Stomach (tissue), 9 donors: ENCODE results near the gene COL19A1. TPM values are rescaled to one million over a fixed set of nuclear protein-coding genes. Genes with fewer than 3 reads are reported as not detected.
A peak's percentile ranks its signal among the peaks of the same experiment; 100 is the strongest.

ENCODE experiments used
- DNase-seq, 2 donors: peaks; one replicate each; pipeline versions ENCODE4 v3.0.0 to v3.0.0-alpha.2; 2013 to 2019
- H3K27ac ChIP-seq, 5 donors: fragments of 200-600 bp in 4 of 5; sonication (generic) in 4 of 5; one replicate each; pipeline ENCODE4 v1.5.1; 2013 to 2019; ENCODE audit warnings: mild to moderate bottlenecking in 1 of 5, moderate library complexity in 1 of 5
- H3K27me3 ChIP-seq, 3 donors: fragments of 200-600 bp; sonication (generic); one replicate each; pipeline ENCODE4 v1.5.1; 2017 to 2019; ENCODE audit warnings: mixed run types in 1 of 3
- H3K36me3 ChIP-seq, 4 donors: fragments of 200-600 bp; sonication (generic); 1 replicate in 3 of 4; 2 replicates in 1 of 4; pipeline ENCODE4 v1.5.1; 2016 to 2019
- H3K4me1 ChIP-seq, 4 donors: fragments of 200-600 bp; sonication (generic); one replicate each; pipeline ENCODE4 v1.5.1; 2016 to 2019
- H3K4me3 ChIP-seq, 4 donors: fragments of 200-600 bp; sonication (generic) in 3 of 4; one replicate each; pipeline ENCODE4 v1.5.1; 2016 to 2019; ENCODE audit warnings: mild to moderate bottlenecking in 1 of 4
- H3K9me3 ChIP-seq, 4 donors: fragments of 200-600 bp; sonication (generic); one replicate each; pipeline ENCODE4 v1.5.1; 2016 to 2019
- EP300 ChIP-seq: sonication (generic); formaldehyde crosslinking; IDR thresholded peaks from one replicate; pipeline ENCODE4 v1.6.1; 2017; ENCODE audit warnings: antibody characterized with exemption
- POLR2A ChIP-seq, 4 donors: fragments of 450-650 bp; IDR thresholded peaks; one replicate each; pipeline ENCODE4 v1.6.1; 2016; ENCODE audit warnings: antibody characterized with exemption in 4 of 4, control low read depth in 2 of 4, mild to moderate bottlenecking in 1 of 4, moderate library complexity in 1 of 4
- POLR2AphosphoS5 ChIP-seq, 3 donors: sonication (generic); formaldehyde crosslinking; IDR thresholded peaks; one replicate each; pipeline ENCODE4 v1.6.1; 2016; ENCODE audit warnings: antibody characterized with exemption in 3 of 3
- WGBS, 5 donors: extraction: QIAGEN DNeasy Blood & Tissue Kit in 3 of 5; methylation state at CpG; one replicate each; pipeline versions ENCODE4 v1.1.5 to v1.1.7; 2013 to 2018; 5-methylcytosine and 5-hydroxymethylcytosine counted together
- intact Hi-C: fragments of 100-400 bp; cut with DNase I; formaldehyde crosslinking; loops from one replicate; pipeline ENCODE4 v1.15.1; 2023; ENCODE audit warnings: low total_unique reads
- polyA plus RNA-seq, 3 donors: library from polyadenylated mRNA; stranded (reverse); fragments of 200-250 nt; gene quantifications; one replicate each; pipeline ENCODE4 v1.2.3, GENCODE V29; 2013
- total RNA-seq, 5 donors: library from RNA; depleted of rRNA; stranded (reverse); fragments of >200 nt; gene quantifications; one replicate each; pipeline versions ENCODE4 v1.1.0 to v1.2.3, GENCODE V29; 2014 to 2016
- TF ChIP-seq, protein P1 (sequence below), 7 experiments: fragments of 450-650 bp in 4 of 7; fragments of 200-600 bp in 3 of 7; sonication (generic) in 3 of 7; IDR thresholded peaks; one replicate each; pipeline ENCODE4 v1.5.1; 2016 to 2019; ENCODE audit warnings: antibody characterized with exemption in 7 of 7, control low read depth in 2 of 7, mild to moderate bottlenecking in 1 of 7
- donor health status: healthy with polysubstance abuse.
- donor health status: Bipolar disorder and iron deficiency.
- donor health status: healthy.

Gene COL19A1
- total and polyA plus RNA-seq, 8 donors = 0.13 to 13.4 (median 2.5) TPM; not detected in 3

DNA sequence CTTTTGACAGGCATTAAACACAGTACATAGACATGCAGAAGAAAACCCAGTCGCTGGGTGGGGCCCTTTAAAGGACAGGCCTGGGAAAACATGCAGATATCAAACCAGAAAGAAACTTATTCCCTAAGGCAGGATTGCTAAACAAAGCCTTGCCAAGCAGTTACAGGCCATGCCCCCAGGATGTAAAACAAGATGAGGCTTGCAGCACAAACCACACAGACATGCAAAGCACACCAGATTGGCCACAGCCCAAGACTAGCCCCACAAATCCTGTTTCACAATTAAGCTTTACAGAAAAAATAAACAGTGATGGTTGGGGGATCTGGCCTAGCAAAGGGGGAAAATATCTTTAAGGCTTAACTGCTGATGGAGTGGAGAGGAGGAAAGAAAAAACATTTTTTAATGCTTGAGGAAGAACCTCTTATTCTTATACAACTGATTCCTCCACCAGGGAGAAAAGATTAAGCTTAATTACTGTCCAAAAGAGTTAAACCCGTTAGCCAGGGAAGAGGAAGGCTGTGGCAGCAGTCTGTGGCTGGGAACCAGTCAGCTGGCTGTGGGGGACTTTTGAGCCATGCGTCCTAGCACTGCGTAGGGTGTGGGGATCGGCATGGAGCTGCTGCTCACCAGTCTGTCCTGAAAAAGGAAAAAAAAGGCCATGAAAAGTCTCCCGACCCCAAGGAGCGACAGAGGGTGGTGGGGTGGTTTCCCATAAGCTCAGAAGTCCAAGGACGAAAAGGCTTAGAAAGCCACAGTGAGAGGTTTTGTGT lies 28.4 kb downstream of the COL19A1 start:
- H3K9me3 ChIP-seq = no peaks in the 10 kb centered on the region
- DNase-seq = peak in 1 of 2 donors; percentile 12
- intact Hi-C loops = no loop called here
- 60 to 72% (median 66%) methylated on average over 8 of the region's 8 CpGs for WGBS, 5 donors
- no peak overlapping the region for H3K27ac ChIP-seq
- TF ChIP-seq POLR2AphosphoS5 (IDR thresholded peaks at IDR 0.05) (no peak), EP300 (no peak), POLR2A (IDR thresholded peaks at IDR 0.05) (no peak)
- TF ChIP-seq, protein P1, sequence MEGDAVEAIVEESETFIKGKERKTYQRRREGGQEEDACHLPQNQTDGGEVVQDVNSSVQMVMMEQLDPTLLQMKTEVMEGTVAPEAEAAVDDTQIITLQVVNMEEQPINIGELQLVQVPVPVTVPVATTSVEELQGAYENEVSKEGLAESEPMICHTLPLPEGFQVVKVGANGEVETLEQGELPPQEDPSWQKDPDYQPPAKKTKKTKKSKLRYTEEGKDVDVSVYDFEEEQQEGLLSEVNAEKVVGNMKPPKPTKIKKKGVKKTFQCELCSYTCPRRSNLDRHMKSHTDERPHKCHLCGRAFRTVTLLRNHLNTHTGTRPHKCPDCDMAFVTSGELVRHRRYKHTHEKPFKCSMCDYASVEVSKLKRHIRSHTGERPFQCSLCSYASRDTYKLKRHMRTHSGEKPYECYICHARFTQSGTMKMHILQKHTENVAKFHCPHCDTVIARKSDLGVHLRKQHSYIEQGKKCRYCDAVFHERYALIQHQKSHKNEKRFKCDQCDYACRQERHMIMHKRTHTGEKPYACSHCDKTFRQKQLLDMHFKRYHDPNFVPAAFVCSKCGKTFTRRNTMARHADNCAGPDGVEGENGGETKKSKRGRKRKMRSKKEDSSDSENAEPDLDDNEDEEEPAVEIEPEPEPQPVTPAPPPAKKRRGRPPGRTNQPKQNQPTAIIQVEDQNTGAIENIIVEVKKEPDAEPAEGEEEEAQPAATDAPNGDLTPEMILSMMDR (IDR thresholded peaks at IDR 0.05) = no peak
- H3K4me1 ChIP-seq = no peaks in the 10 kb centered on the region
- no peaks in the 10 kb centered on the region for H3K36me3 ChIP-seq
- no peak overlapping the region for H3K4me3 ChIP-seq
- no peaks in the 10 kb centered on the region for H3K27me3 ChIP-seq

DNA sequence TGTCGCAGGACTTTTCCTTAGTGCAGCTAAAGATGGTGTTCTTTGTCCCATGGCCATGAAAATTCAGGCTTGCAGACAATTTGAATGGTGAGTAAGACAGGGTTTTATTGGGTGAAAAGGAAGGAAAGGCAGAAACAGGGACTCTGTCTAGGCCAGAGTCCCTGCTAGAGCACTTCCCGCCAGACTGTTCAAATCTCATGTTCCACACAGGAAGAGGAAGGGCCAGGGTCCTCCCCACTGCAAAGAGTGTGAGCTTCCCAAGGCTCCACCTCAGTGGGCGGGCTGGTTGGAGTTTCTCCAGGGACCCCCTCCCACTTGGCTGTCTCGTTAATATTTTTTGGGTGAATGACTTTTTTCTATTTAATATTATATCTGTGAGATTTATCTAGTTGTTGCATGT lies 29.0 kb downstream of the COL19A1 start:
- no peak overlapping the region for H3K27ac ChIP-seq
- no peaks in the 10 kb centered on the region for H3K36me3 ChIP-seq
- H3K9me3 ChIP-seq = no peaks in the 10 kb centered on the region
- H3K27me3 ChIP-seq = no peaks in the 10 kb centered on the region
- no peaks in the 10 kb centered on the region for H3K4me1 ChIP-seq
- H3K4me3 ChIP-seq = no peak overlapping the region
- intact Hi-C loops = no loop called here
- DNase-seq = no peak
- TF ChIP-seq, protein P1 (IDR thresholded peaks at IDR 0.05) = no peak
- TF ChIP-seq POLR2A (IDR thresholded peaks at IDR 0.05) = no peak
- no peak for TF ChIP-seq POLR2AphosphoS5 (IDR thresholded peaks at IDR 0.05)
- TF ChIP-seq EP300 = no peak
- WGBS, 5 donors = 92 to 94% (median 94%) methylated on average over 4 of the region's 4 CpGs

DNA sequence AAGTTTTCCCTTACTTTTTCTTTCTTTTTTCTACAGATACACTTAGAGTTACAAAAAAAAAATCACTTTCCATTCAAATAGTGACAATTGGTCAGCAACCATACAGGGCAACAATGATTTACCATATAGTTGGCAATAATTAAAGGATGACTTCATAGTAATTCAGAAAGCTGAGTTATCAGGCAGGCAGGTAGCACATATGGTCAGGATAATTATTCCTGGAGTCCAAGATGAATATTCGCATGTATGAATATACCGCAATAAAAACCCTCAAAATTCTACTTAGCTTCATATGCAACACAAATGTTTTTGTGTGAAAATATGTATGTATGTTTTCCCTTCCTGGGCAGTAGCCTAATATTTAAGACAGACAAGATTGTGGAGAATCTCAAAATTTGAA lies 34.5 kb downstream of the COL19A1 start:
- DNase-seq = no peak
- Histone ChIP-seq H3K4me3 (no peak overlapping the region), H3K36me3 (no peaks in the 10 kb centered on the region), H3K4me1 (no peaks in the 10 kb centered on the region), H3K9me3 (no peaks in the 10 kb centered on the region), H3K27me3 (no peaks in the 10 kb centered on the region), H3K27ac (no peak overlapping the region)
- WGBS, 5 donors = 95 to 100% (median 98%) methylated on average over 2 of the region's 2 CpGs
- TF ChIP-seq, protein P1 (IDR thresholded peaks at IDR 0.05) = no peak
- TF ChIP-seq POLR2AphosphoS5 (IDR thresholded peaks at IDR 0.05) (no peak), POLR2A (IDR thresholded peaks at IDR 0.05) (no peak), EP300 (no peak)
- intact Hi-C loops = no loop called here

DNA sequence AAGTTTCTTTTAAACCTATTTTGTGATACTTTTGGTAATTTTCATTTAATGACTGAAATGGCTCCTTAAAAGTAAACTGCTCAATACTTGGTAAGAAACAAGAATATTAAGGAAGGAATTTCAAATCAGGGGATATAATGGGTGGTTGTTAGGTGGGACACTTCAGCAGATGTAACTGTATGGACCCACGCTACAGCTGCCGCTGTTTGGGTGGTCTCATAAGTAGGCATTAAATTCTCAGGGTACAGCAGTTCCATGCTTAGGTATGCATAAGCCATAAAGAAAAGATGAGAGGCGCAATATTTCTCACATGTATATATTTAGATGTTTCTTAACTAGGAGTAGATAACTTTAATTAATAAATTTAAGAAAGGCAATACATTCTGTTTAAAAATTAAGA lies 35.0 kb downstream of the COL19A1 start:
- Histone ChIP-seq H3K4me3 (no peak overlapping the region), H3K36me3 (no peaks in the 10 kb centered on the region), H3K9me3 (no peaks in the 10 kb centered on the region), H3K27me3 (no peaks in the 10 kb centered on the region), H3K27ac (no peak overlapping the region), H3K4me1 (no peaks in the 10 kb centered on the region)
- 91 to 98% (median 94%) methylated on average over 3 of the region's 3 CpGs for WGBS, 5 donors
- no peak for TF ChIP-seq EP300
- TF ChIP-seq, protein P1 (IDR thresholded peaks at IDR 0.05) = no peak
- no peak for TF ChIP-seq POLR2AphosphoS5 (IDR thresholded peaks at IDR 0.05)
- TF ChIP-seq POLR2A (IDR thresholded peaks at IDR 0.05) = no peak
- intact Hi-C loops = no loop called here
- DNase-seq = no peak
